SHP77 (cell line): Measurements from ENCODE around the gene PALM.
"Not testable (repeated sequence)": the region's sequence is repeated elsewhere in the genome, so short reads cannot be mapped to it uniquely, and the experiment has no call there.

ENCODE experiments used
- DNase-seq, 2 experiments: peaks; one replicate each; lab custom pipeline; 2025; lab: John Stamatoyannopoulos, UW

The PALM gene

GRCh38 chr19:708154-709143 is at the start of gene PALM:
Gene PALM, plus strand, starts transcription at chr19:708935. Its CDS starts 212 bp downstream, at chr19:709147.
- no peak for DNase-seq

- no peak for DNase-seq
Measured at GRCh38 chr19:660793-661426, 47.8 kb upstream of the PALM start.

- no peak for DNase-seq
Measured at GRCh38 chr19:661427-662196, 47.1 kb upstream of the PALM start.

- peak in 1 of 2 experiments; percentile 30 for DNase-seq
Measured at GRCh38 chr19:662207-662961, 46.4 kb upstream of the PALM start.

GRCh38 chr19:662962-663681 is 45.6 kb upstream of the PALM start, which contains the start of gene RNF126:
Gene RNF126, minus strand, starts transcription at chr19:663214. Its CDS starts 93 bp downstream, at chr19:663121.
- DNase-seq, result peak; percentile 75 to 93

GRCh38 chr19:663682-664117 is 45.0 kb upstream of the PALM start:
- no peak for DNase-seq

- DNase-seq, result peak; percentile 79 to 80
Measured at GRCh38 chr19:664913-665443, 43.8 kb upstream of the PALM start.

- not testable (repeated sequence) for DNase-seq
Measured at GRCh38 chr19:666985-667573, 41.7 kb upstream of the PALM start.

GRCh38 chr19:668675-669434 is 39.9 kb upstream of the PALM start:
- DNase-seq, result not testable (repeated sequence)

GRCh38 chr19:670609-671075 is 38.1 kb upstream of the PALM start:
- no peak for DNase-seq

GRCh38 chr19:674282-675151 is 34.2 kb upstream of the PALM start:
- DNase-seq, result no peak

- no peak for DNase-seq
Measured at GRCh38 chr19:676007-676338, 32.8 kb upstream of the PALM start.

GRCh38 chr19:676339-677105 is 32.2 kb upstream of the PALM start, which contains the start of gene FSTL3:
Gene FSTL3, plus strand, starts transcription at chr19:676392. Its CDS starts 32 bp downstream, at chr19:676424.
- DNase-seq, result no peak

- no peak for DNase-seq
Measured at GRCh38 chr19:677201-677600, 31.5 kb upstream of the PALM start.

- DNase-seq, result peak; percentile 22 to 57
Measured at GRCh38 chr19:677601-678436, 30.9 kb upstream of the PALM start.

- no peak for DNase-seq
Measured at GRCh38 chr19:678791-679388, 29.8 kb upstream of the PALM start.
